Mesenchymal stem cell (in vitro differentiated cells and primary cell): ENCODE measurements around the gene KANK4.

Experiments
- DNase-seq: peaks from one replicate; pipeline ENCODE4 v3.0.0-alpha.2; 2013
- H2AFZ ChIP-seq: one replicate; pipeline ENCODE4 v1.6.1; 2013; ENCODE audit warnings: low read depth, mild to moderate bottlenecking, control low read depth, inconsistent platforms, low read length, moderate library complexity
- H2AK5ac ChIP-seq: 2 replicates; pipeline ENCODE4 v1.6.1; 2013; ENCODE audit warnings: low read length, moderate library complexity, mild to moderate bottlenecking, inconsistent platforms; ENCODE audit not compliant: severe bottlenecking
- H2BK120ac ChIP-seq: one replicate; pipeline ENCODE4 v1.6.1; 2013; ENCODE audit warnings: low read depth, mild to moderate bottlenecking, inconsistent platforms, low read length, moderate library complexity
- H2BK12ac ChIP-seq, 2 experiments: one replicate each; pipeline ENCODE4 v1.6.1; 2013; ENCODE audit warnings: inconsistent platforms in 2 of 2, low read length in 2 of 2, mild to moderate bottlenecking in 2 of 2, moderate library complexity in 2 of 2, control low read depth in 1 of 2
- H2BK15ac ChIP-seq: one replicate; pipeline ENCODE4 v1.6.1; 2013; ENCODE audit warnings: mild to moderate bottlenecking, low read depth, inconsistent platforms; ENCODE audit not compliant: poor library complexity, severe bottlenecking
- H2BK5ac ChIP-seq: 2 replicates; pipeline ENCODE4 v1.6.1; 2013; ENCODE audit warnings: low read depth, mild to moderate bottlenecking, low read length, control low read depth, inconsistent platforms; ENCODE audit not compliant: poor library complexity, severe bottlenecking
- H3K14ac ChIP-seq, 2 experiments: one replicate each; pipeline ENCODE4 v1.6.1; 2013; ENCODE audit warnings: inconsistent platforms in 2 of 2, low read length in 2 of 2, control low read depth in 1 of 2, mild to moderate bottlenecking in 1 of 2, moderate library complexity in 1 of 2
- H3K18ac ChIP-seq, 2 experiments: one replicate each; pipeline ENCODE4 v1.6.1; 2013; ENCODE audit warnings: inconsistent platforms in 2 of 2, low read length in 2 of 2, control low read depth in 1 of 2, low read depth in 1 of 2, mild to moderate bottlenecking in 1 of 2
- H3K23ac ChIP-seq, 2 experiments: one replicate each; pipeline ENCODE4 v1.6.1; 2013; ENCODE audit warnings: inconsistent platforms in 2 of 2, low read length in 2 of 2, mild to moderate bottlenecking in 2 of 2, moderate library complexity in 2 of 2, control low read depth in 1 of 2
- H3K27ac ChIP-seq: 2 replicates; pipeline ENCODE4 v1.5.1; 2013; ENCODE audit warnings: mild to moderate bottlenecking, moderate library complexity, low read length, control low read depth, inconsistent platforms; ENCODE audit not compliant: poor library complexity, severe bottlenecking
- H3K27me3 ChIP-seq, 2 experiments: 2 replicates each; pipeline versions ENCODE4 v1.6.1 to v1.7.0; 2013; ENCODE audit warnings: low read length in 2 of 2, mild to moderate bottlenecking in 2 of 2, moderate library complexity in 2 of 2, control low read depth in 1 of 2, inconsistent platforms in 1 of 2; ENCODE audit not compliant: control insufficient read depth in 1 of 2, insufficient read depth in 1 of 2
- H3K36me3 ChIP-seq, 2 experiments: 2 replicates each; pipeline versions ENCODE4 v1.6.1 to v1.7.0; 2013; ENCODE audit warnings: low read length in 2 of 2, control low read depth in 1 of 2, inconsistent platforms in 1 of 2, low read depth in 1 of 2, mild to moderate bottlenecking in 1 of 2; ENCODE audit not compliant: insufficient read depth in 2 of 2, control insufficient read depth in 1 of 2
- H3K4ac ChIP-seq, 2 experiments: one replicate each; pipeline ENCODE4 v1.6.1; 2013; ENCODE audit warnings: inconsistent platforms in 2 of 2, low read length in 2 of 2, mild to moderate bottlenecking in 2 of 2, moderate library complexity in 2 of 2, control low read depth in 1 of 2, low read depth in 1 of 2
- H3K4me1 ChIP-seq: 2 replicates; pipeline ENCODE4 v1.6.1; 2013; ENCODE audit warnings: low read depth, low read length, control low read depth; ENCODE audit not compliant: control insufficient read depth, insufficient read depth
- H3K4me2 ChIP-seq: 2 replicates; pipeline ENCODE4 v1.6.1; 2013; ENCODE audit warnings: low read length, mild to moderate bottlenecking, inconsistent platforms; ENCODE audit not compliant: poor library complexity, severe bottlenecking
- H3K4me3 ChIP-seq, 2 experiments: 2 replicates each; pipeline versions ENCODE4 v1.5.1 to v1.7.0; 2013; ENCODE audit warnings: low read length in 2 of 2, mild to moderate bottlenecking in 2 of 2, control low read depth in 1 of 2, low read depth in 1 of 2; ENCODE audit not compliant: insufficient read depth in 1 of 2
- H3K79me1 ChIP-seq: replicated peaks from 2 replicates; pipeline ENCODE4 v1.6.1; 2013; ENCODE audit warnings: mild to moderate bottlenecking, control low read depth, low read length, inconsistent platforms; ENCODE audit not compliant: poor library complexity, severe bottlenecking
- H3K9ac ChIP-seq: 2 replicates; pipeline ENCODE4 v1.7.0; 2013; ENCODE audit warnings: mild to moderate bottlenecking, low read length, moderate library complexity
- H3K9me3 ChIP-seq: 2 replicates; pipeline ENCODE4 v1.7.0; 2013; ENCODE audit warnings: mild to moderate bottlenecking, low read length; ENCODE audit not compliant: control insufficient read depth
- H4K8ac ChIP-seq: one replicate; pipeline ENCODE4 v1.6.1; 2013; ENCODE audit warnings: inconsistent platforms, mild to moderate bottlenecking, low read length, moderate library complexity
- H4K91ac ChIP-seq: one replicate; pipeline ENCODE4 v1.6.1; 2013; ENCODE audit warnings: mild to moderate bottlenecking, low read length, inconsistent platforms
- WGBS: methylation state at CpG from one replicate; pipeline ENCODE4 v1.1.7; 2013; ENCODE audit warnings: mixed read lengths; 5-methylcytosine and 5-hydroxymethylcytosine counted together

KANK4 gene

GRCh38 chr1:62198069-62198780 is 121.0 kb downstream of the KANK4 start:
- H2AFZ ChIP-seq = no peak overlapping the region
- DNase-seq = no peak
- no peak overlapping the region for H3K4me3 ChIP-seq
- H2AK5ac ChIP-seq = no peak overlapping the region
- H4K91ac ChIP-seq = no peak overlapping the region
- H3K79me1 ChIP-seq = no peaks in the 10 kb centered on the region
- H3K23ac ChIP-seq = no peak overlapping the region
- no peak overlapping the region for H3K14ac ChIP-seq
- no peak overlapping the region for H3K27ac ChIP-seq
- no peak overlapping the region for H3K18ac ChIP-seq
- peaks cover 19 to 26% of the 10 kb centered on the region in 2 experiments for H3K27me3 ChIP-seq
- H3K4me2 ChIP-seq = no peak overlapping the region
- no peak overlapping the region for H4K8ac ChIP-seq
- no peaks in the 10 kb centered on the region for H3K36me3 ChIP-seq
- no peak overlapping the region for H3K4ac ChIP-seq
- H3K9me3 ChIP-seq = peaks cover 4% of the 10 kb centered on the region
- no peak overlapping the region for H2BK120ac ChIP-seq
- no peak overlapping the region for H3K9ac ChIP-seq
- no peak overlapping the region for H2BK12ac ChIP-seq
- no peak overlapping the region for H2BK15ac ChIP-seq
- H2BK5ac ChIP-seq = no peak overlapping the region
- WGBS = 26% methylated on average over 10 of the region's 14 CpGs
- H3K4me1 ChIP-seq = peaks cover 7% of the 10 kb centered on the region

- H3K79me1 ChIP-seq = no peaks in the 10 kb centered on the region
- H3K4me1 ChIP-seq = peaks cover 7% of the 10 kb centered on the region
- H3K9me3 ChIP-seq = peaks cover 4% of the 10 kb centered on the region
- H3K4me3 ChIP-seq = no peak overlapping the region
- H2BK120ac ChIP-seq = no peak overlapping the region
- peaks cover 19 to 26% of the 10 kb centered on the region in 2 experiments for H3K27me3 ChIP-seq
- H2BK12ac ChIP-seq = no peak overlapping the region
- H3K23ac ChIP-seq = no peak overlapping the region
- H2BK5ac ChIP-seq = no peak overlapping the region
- no peak overlapping the region for H4K91ac ChIP-seq
- no peak overlapping the region for H3K18ac ChIP-seq
- no peak overlapping the region for H3K9ac ChIP-seq
- no peak overlapping the region for H3K27ac ChIP-seq
- no peak overlapping the region for H4K8ac ChIP-seq
- H3K36me3 ChIP-seq = no peaks in the 10 kb centered on the region
- H3K14ac ChIP-seq = no peak overlapping the region
- no peak overlapping the region for H2AK5ac ChIP-seq
- H2BK15ac ChIP-seq = no peak overlapping the region
- no peak overlapping the region for H2AFZ ChIP-seq
- no peak for DNase-seq
- WGBS = 31% methylated on average over 10 of the region's 17 CpGs
- H3K4ac ChIP-seq = no peak overlapping the region
- H3K4me2 ChIP-seq = no peak overlapping the region
These were observed 123.0 kb downstream of the KANK4 start for GRCh38 chr1:62196086-62196690.

- Histone ChIP-seq H3K9ac (no peak within 1 kb of the TSS), H3K4me3 (no peak within 1 kb of the TSS), H3K27ac (no peak within 1 kb of the TSS), H2AFZ (no peak within 1 kb of the TSS), H3K4me1 (peaks cover 7% of the 10 kb centered on the region), H3K27me3 (peaks cover 19 to 26% of the 10 kb centered on the region in 2 experiments), H2BK120ac (no peak within 1 kb of the TSS), H2BK15ac (no peak within 1 kb of the TSS), H2BK5ac (no peak within 1 kb of the TSS), H2AK5ac (no peak within 1 kb of the TSS), H3K36me3 (no peaks in the 10 kb centered on the region), H4K8ac (no peak within 1 kb of the TSS), H3K18ac (no peak within 1 kb of the TSS), H3K4ac (no peak within 1 kb of the TSS), H4K91ac (no peak within 1 kb of the TSS), H3K14ac (no peak within 1 kb of the TSS), H2BK12ac (no peak within 1 kb of the TSS), H3K23ac (peak within 1 kb of the TSS in 1 of 2 experiments; percentile 83), H3K79me1 (no peaks in the 10 kb centered on the region), H3K9me3 (peaks cover 4% of the 10 kb centered on the region), H3K4me2 (peak within 1 kb of the TSS; percentile 53)
- WGBS = 5% methylated on average over 37 of the region's 55 CpGs
- DNase-seq = no peak
These were observed 124.3 kb downstream of the KANK4 start, which contains the start of gene L1TD1 for GRCh38 chr1:62194651-62195544. Gene L1TD1, plus strand, starts transcription at chr1:62194849. Its CDS starts 11,780 bp downstream, at chr1:62206629.

GRCh38 chr1:62188111-62188510 is 131.1 kb downstream of the KANK4 start:
- H3K4me2 ChIP-seq = no peak overlapping the region
- no peak overlapping the region for H3K23ac ChIP-seq
- H3K4me3 ChIP-seq = no peak overlapping the region
- H2AFZ ChIP-seq = no peak overlapping the region
- no peaks in the 10 kb centered on the region for H3K79me1 ChIP-seq
- no peak overlapping the region for H2BK120ac ChIP-seq
- no peak for DNase-seq
- no peak overlapping the region for H2BK5ac ChIP-seq
- no peaks in the 10 kb centered on the region for H3K9me3 ChIP-seq
- no peak overlapping the region for H3K27ac ChIP-seq
- peaks cover 0 to 6% of the 10 kb centered on the region in 2 experiments for H3K27me3 ChIP-seq
- H4K8ac ChIP-seq = no peak overlapping the region
- H2BK15ac ChIP-seq = no peak overlapping the region
- H3K14ac ChIP-seq = no peak overlapping the region
- H3K18ac ChIP-seq = no peak overlapping the region
- H3K36me3 ChIP-seq = no peaks in the 10 kb centered on the region
- H3K4me1 ChIP-seq = no peaks in the 10 kb centered on the region
- H3K4ac ChIP-seq = no peak overlapping the region
- no peak overlapping the region for H4K91ac ChIP-seq
- no peak overlapping the region for H3K9ac ChIP-seq
- no peak overlapping the region for H2AK5ac ChIP-seq
- H2BK12ac ChIP-seq = no peak overlapping the region
- 96% methylated on average over 8 of the region's 8 CpGs for WGBS
